ENCODE data around the gene ZNF620. TPM values are rescaled to one million over a fixed set of nuclear protein-coding genes. Genes with fewer than 3 reads are reported as not detected.

ZNF620 gene
- total RNA-seq, 1 donor: 0.86 TPM

DNA sequence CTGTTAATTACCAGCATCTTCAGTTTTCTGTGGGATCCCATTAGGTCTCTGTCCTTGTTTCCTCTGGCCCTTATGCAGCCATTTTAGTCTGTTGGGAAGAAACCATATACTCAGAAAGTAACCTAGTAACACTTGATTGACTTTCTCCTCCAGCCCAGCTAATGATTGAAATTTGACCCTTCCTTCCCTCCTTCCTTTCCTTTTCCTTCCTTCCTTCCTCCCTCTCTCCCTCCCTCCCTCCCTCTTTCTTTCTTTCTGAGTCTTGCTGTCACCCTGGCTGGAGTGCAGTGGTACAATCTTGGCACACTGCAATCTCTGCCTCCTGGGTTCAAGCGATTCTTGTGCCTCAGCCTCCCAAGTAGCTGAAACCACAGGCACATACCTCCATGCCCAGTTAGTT, 5.9 kb upstream of the ZNF620 start:
- no peak overlapping the region for H3K4me3 ChIP-seq (ENCODE audit: low read depth, low read length)
- no peak for TF ChIP-seq CTCF (IDR thresholded peaks at IDR 0.05; ENCODE audit: insufficient read depth, low read depth, low read length)
- DNase-seq (ENCODE audit: low read depth): no peak

- no peak for DNase-seq (ENCODE audit: low read depth)
- no peak overlapping the region for H3K4me3 ChIP-seq (ENCODE audit: low read depth, low read length)
- TF ChIP-seq CTCF (IDR thresholded peaks at IDR 0.05; ENCODE audit: insufficient read depth, low read depth, low read length): no peak
These were observed 3.8 kb upstream of the ZNF620 start for GRCh38 chr3:40502034-40502433.

DNA sequence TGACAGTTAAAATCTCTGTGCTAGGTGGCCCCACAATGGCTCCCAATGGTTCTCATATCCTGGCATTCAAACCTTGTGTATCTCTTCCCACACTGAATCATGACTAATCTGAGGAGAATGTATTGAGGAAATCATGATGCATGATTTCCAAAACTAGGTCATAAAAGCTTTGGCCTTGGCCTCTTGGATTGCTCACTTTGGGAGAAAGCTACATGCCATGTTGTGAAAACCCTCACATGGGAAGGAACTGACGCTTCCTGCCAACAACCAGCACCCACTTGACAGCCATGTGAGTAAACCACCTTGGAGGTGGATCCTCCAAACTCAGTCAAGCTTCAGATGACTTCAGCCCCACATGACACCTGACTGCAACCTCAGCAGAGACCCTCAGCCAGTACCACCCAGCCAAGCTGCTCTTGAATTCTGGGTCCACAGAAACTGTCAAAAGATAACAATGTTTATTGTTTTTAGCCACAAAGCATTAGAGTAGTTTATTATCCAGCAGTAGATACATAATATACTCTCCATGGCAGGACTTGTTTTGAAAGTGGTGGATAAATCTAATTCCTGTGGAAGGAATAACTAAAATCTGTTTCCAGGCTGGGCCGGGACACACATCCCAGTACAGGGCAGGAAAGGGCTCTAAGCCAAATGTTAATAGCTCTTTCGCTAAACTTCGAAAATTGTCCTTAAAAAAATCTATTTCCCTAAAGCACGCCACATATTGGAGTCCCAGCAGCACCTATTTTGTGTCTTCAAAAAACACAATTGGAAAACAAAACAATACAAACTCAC, 1.0 kb upstream of the ZNF620 start:
- DNase-seq (ENCODE audit: low read depth): peak; percentile 99
- TF ChIP-seq CTCF (IDR thresholded peaks at IDR 0.05; ENCODE audit: insufficient read depth, low read depth, low read length): no peak
- H3K4me3 ChIP-seq (ENCODE audit: low read depth, low read length): no peak overlapping the region

DNA sequence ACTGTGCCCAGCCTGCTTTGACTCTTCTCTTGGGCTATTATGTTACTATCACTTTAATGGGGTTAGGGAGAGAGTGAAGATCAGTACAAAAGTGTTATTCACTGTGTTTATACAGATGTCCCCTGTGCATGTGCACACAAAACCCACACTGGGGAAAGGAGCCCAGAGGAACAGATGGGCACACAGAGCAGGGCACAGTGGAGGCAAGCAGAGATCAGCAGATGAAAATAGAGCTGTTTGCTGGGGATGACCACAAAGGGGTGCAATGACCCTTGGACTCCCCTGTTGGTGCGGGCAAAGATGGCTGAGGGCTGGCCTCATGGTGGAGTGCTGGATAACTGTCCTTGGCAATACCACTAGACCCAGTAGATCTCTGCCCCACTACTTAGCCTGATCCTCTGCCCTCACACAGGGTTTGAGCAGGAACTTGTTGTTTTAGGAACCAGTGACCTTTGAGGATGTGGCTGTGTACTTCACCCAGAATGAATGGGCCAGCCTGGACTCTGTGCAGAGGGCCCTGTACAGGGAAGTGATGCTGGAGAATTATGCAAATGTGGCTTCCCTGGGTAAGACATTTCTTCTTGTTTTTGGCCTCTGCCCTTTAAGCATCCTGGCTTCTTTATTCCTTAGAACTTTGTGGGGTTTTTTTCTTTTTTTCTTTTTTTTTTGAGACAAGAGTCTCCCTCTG, 5.3 kb downstream of the ZNF620 start:
- no peak for TF ChIP-seq CTCF (IDR thresholded peaks at IDR 0.05; ENCODE audit: insufficient read depth, low read depth, low read length)
- H3K4me3 ChIP-seq (ENCODE audit: low read depth, low read length): no peak overlapping the region
- no peak for DNase-seq (ENCODE audit: low read depth)

DNA sequence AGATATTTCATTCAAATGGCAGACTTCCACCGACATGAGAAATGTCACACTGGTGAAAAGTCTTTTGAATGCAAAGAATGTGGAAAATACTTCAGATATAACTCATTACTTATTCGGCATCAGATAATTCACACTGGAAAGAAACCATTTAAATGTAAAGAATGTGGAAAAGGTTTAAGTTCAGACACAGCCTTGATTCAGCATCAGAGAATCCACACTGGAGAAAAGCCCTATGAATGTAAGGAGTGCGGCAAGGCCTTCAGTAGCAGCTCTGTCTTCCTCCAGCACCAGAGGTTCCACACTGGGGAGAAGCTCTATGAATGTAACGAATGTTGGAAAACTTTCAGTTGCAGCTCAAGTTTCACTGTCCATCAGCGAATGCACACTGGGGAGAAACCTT, 10.4 kb downstream of the ZNF620 start:
- no peak overlapping the region for H3K4me3 ChIP-seq (ENCODE audit: low read depth, low read length)
- no peak for TF ChIP-seq CTCF (IDR thresholded peaks at IDR 0.05; ENCODE audit: insufficient read depth, low read depth, low read length)
- DNase-seq (ENCODE audit: low read depth): peak; percentile 34

- H3K4me3 ChIP-seq (ENCODE audit: low read depth, low read length): no peak overlapping the region
- no peak for TF ChIP-seq CTCF (IDR thresholded peaks at IDR 0.05; ENCODE audit: insufficient read depth, low read depth, low read length)
- no peak for DNase-seq (ENCODE audit: low read depth)
These were observed 12.2 kb downstream of the ZNF620 start for GRCh38 chr3:40518067-40518466.

Measured in fibroblast of villous mesenchyme (primary cell).